Astrocyte of the cerebellum (primary cell): ENCODE data around the gene MED31.

Experiments
- DNase-seq: peaks from one replicate; pipeline ENCODE4 v3.0.0-alpha.2; 2011; ENCODE audit warnings: low read depth
- H3K4me3 ChIP-seq: 2 replicates; pipeline ENCODE4 v1.5.1; 2011; ENCODE audit warnings: mild to moderate bottlenecking, low read depth, low read length, moderate library complexity
- CTCF ChIP-seq: IDR thresholded peaks from 2 replicates; pipeline ENCODE4 v1.5.1; 2012; ENCODE audit warnings: low read length, low read depth, moderate library complexity, mild to moderate bottlenecking; ENCODE audit errors: missing control alignments
- in situ Hi-C: cut with HindIII; loops from 2 replicates; pipeline ENCODE4 v1.10.0; 2017; ENCODE audit warnings: low sequenced_read_pairs

Gene MED31

GRCh38 chr17:6643451-6644125 is 7.8 kb downstream of the MED31 start:
- H3K4me3 ChIP-seq = no peak overlapping the region
- in situ Hi-C loops = no loop called here
- DNase-seq = peak; percentile 80
- no peak for TF ChIP-seq CTCF

DNA sequence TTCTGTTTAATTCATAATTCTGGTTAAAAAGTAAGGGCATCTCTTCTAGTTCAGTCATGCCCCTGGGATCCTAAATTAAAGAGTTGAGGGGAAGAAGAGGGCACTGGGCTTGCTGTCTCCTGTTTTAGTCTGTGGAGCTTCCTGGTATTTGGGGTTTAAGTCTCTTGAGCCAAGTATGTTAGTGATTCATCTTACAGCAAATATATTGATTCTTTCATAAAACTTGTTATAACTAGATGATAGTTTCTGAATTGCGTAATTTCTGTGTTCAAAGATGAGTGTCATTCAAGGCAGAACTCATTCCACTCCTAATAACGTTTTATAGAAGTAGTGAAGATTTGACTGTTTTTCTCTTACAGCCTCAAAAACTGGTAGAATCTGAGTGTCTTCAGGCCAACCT is 8.8 kb downstream of the MED31 start:
- no peak overlapping the region for H3K4me3 ChIP-seq
- TF ChIP-seq CTCF = no peak
- no peak for DNase-seq
- in situ Hi-C loops = no loop called here

DNA sequence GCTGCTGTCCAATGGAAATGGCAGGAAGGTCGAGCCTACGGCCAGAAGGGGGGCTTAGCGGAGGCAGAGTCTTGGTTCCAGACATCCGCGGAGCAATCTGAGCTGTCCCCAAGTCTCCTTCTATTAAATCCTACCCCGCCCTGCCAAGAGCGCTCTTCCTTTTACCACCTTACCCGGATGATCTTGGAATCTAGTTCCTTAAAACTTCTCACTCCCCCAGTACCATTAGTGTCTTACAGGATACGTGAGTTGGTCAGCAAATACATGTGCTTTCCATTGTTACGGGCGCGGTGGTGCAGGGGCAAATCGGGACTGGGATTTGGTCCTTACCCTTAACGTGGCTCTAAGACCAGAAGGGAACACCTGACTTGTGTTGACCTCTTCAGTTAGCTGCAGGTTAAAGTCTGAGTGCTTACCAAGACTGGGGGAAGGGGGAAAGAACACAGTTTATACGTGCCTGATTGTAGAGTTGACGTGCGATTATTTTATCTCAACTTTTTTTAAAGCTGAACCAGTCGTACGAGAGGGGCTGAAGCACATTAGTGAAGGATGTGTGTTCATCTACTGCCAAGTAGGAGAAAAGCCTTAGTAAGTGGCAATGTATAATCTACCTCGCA is 10.1 kb downstream of the MED31 start:
- TF ChIP-seq CTCF = no peak
- in situ Hi-C loops = no loop called here
- H3K4me3 ChIP-seq = peak overlapping the region; percentile 91
- DNase-seq = no peak

DNA sequence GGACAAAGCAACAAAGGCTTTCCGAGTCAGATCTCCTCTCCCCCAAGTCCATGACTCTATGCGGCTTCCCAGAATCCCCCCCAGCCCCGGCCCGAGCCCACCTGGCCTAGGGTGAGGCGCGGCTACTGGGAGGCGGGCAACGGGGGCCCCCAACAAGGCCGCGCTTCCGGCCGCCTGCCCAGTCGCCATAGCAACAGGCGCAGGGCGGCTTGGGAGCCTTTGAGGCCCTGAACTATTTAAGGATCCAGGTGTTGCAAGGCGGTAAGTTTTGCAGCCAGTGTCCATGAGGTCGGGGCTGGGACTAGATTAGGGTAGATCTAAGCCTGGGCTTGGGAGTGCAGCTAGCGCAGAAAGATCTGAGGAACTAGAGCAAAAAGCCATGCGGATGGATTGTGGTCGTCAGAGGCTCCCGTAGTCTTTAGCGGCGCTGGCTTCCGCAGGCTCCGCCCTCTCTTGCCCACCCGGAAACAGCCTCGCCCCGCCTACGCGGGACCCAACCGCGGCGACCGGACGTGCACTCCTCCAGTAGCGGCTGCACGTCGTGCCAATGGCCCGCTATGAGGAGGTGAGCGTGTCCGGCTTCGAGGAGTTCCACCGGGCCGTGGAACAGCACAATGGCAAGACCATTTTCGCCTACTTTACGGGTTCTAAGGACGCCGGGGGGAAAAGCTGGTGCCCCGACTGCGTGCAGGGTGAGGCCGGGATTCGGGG is 10.7 kb downstream of the MED31 start, which contains the start of the genes KIAA0753 and TXNDC17:
Gene KIAA0753 (minus strand): TSS at position 176 of the 711 bp plus-strand sequence. CDS start 5,608 bp downstream, outside the sequence.
Gene TXNDC17 (plus strand): TSS at position 525 of the 711 bp plus-strand sequence. CDS start 23 bp downstream, at position 548.
- in situ Hi-C loops = no loop called here
- TF ChIP-seq CTCF = peak; percentile 5
- peak; percentile 62 for DNase-seq
- H3K4me3 ChIP-seq = peak within 1 kb of the TSS; percentile 91

GRCh38 chr17:6639586-6640535 is 11.5 kb downstream of the MED31 start:
- TF ChIP-seq CTCF = no peak
- DNase-seq = no peak
- in situ Hi-C loops = no loop called here
- H3K4me3 ChIP-seq = peak overlapping the region; percentile 91

DNA sequence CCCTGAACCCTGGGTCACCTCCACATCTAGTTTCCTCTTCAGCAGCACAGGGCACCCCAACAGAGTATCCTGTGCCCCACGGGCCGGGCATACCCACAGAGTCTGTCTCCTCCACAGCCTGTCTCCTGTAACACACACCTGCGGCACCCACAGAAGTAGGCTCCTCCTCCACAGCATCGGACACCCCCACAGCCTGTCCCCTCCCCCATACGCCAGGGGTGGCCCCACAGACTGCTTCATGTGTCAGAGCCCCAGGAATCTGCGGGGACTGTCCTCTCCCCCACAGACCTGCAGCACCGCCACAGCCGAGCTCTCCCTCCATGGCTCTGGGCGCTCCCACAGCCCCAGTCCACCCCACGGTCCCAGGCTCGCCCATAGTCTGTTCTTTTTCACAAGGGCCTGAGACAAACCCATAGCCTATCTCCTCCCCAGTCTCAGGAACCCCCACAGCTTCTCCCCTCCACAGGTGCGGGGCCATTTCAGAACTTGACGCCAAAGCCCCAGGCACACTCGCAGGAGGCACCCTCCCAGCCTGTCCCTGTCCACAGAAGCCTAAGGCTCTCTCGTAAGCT is 12.3 kb downstream of the MED31 start:
- DNase-seq = no peak

More for the DNA sequence above, 12.3 kb downstream of the MED31 start:
- no peak for TF ChIP-seq CTCF
- in situ Hi-C loops = no loop called here
- peak overlapping the region; percentile 91 for H3K4me3 ChIP-seq
